Measurements from ENCODE around the gene GOSR2.
"Not testable (repeated sequence)": the region's sequence is repeated elsewhere in the genome, so short reads cannot be mapped to it uniquely, and the experiment has no call there.

The GOSR2 gene

DNA sequence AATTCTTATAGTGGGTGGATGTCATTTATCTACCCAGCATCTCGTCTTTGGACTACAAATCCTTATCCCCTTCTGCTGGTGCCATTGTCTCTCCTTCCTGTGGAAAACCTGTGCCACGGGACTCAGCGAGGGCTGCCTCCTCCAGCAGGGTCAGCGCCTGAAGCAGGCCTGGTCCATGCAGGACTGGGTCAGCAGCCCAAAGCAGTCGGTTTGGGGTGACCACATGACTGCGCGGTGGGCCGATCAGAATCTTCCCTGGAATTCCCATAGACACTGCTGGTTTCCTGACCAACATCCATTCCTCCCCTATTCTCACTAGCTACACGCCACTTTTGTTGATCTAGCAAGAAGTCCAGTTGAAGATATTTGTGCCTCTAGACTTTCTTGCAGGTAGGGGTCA lies 29.2 kb downstream of the GOSR2 start:
- no peak for DNase-seq (ENCODE audit: low read depth, low spot score)
- Histone ChIP-seq H3K36me3 (ENCODE audit: insufficient read depth, insufficient read length, low read length) (peaks cover 33% of the 10 kb centered on the region), H3K4me3 (ENCODE audit: insufficient read length, low read depth) (no peak overlapping the region), H3K9ac (ENCODE audit: insufficient read length, low read depth) (no peak overlapping the region), H3K9me3 (ENCODE audit: insufficient read depth, low read length) (no peaks in the 10 kb centered on the region), H3K4me1 (ENCODE audit: insufficient read depth, insufficient read length) (peaks cover 4% of the 10 kb centered on the region), H3K27me3 (ENCODE audit: insufficient read depth, insufficient read length) (no peaks in the 10 kb centered on the region)
- TF ChIP-seq YY1 (IDR thresholded peaks at IDR 0.05; ENCODE audit: insufficient read depth, insufficient read length), result no peak
- TF ChIP-seq ZNF274 (IDR thresholded peaks at IDR 0.05; ENCODE audit: low read depth, low read length), result no peak
- TF ChIP-seq SUZ12 (IDR thresholded peaks at IDR 0.05; ENCODE audit: extremely low read depth, insufficient read depth, insufficient read length), result no peak

DNA sequence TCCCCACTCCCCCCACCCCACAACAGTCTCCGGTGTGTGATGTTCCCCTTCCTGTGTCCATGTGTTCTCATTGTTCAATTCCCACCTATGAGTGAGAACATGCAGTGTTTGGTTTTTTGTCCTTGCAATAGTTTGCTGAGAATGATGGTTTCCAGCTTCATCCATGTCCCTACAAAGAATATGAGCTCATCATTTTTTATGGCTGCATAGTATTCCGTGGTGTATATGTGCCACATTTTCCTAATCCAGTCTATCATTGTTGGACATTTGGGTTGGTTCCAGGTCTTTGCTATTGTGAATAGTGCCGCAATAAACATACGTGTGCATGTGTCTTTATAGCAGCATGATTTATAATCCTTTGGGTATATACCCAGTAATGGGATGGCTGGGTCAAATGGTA lies 30.2 kb downstream of the GOSR2 start:
- DNase-seq (ENCODE audit: low read depth, low spot score); H3K9me3 ChIP-seq (ENCODE audit: insufficient read depth, low read length); H3K4me1 ChIP-seq (ENCODE audit: insufficient read depth, insufficient read length); H3K9ac ChIP-seq (ENCODE audit: insufficient read length, low read depth); H3K4me3 ChIP-seq (ENCODE audit: insufficient read length, low read depth); H3K27me3 ChIP-seq (ENCODE audit: insufficient read depth, insufficient read length): not testable (repeated sequence)
- peaks cover 30% of the 10 kb centered on the region for H3K36me3 ChIP-seq (ENCODE audit: insufficient read depth, insufficient read length, low read length)

DNA sequence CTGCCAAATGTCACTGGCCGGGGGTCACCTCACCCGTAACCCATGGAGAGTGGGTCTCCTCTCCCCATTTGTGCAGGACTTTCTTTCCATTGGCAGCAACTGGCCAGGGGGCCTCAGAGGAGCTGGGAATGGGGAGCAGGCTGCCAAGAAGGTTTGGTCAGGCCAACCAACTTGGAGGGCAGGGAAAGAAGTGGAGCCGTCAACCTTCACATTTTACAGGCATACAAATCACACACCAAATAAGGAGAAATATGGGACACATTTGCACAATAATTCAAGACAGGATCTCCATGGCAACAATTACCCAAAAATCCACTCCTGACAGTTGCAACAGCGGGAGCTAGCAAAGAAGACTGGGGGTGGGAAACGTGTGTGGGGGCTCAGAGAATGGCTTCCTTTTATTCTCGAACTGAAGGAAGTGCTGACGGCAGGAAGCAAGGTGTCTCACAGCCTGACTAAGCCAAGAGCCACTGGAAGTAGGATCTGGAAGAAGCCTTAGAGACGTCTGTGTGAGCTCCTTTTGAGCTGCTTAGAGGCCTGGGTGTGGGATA lies 35.2 kb downstream of the GOSR2 start:
- Histone ChIP-seq H3K4me3 (ENCODE audit: insufficient read length, low read depth) (no peak overlapping the region), H3K36me3 (ENCODE audit: insufficient read depth, insufficient read length, low read length) (peaks cover 10% of the 10 kb centered on the region)
- TF ChIP-seq SUZ12 (IDR thresholded peaks at IDR 0.05; ENCODE audit: extremely low read depth, insufficient read depth, insufficient read length) (no peak), YY1 (IDR thresholded peaks at IDR 0.05; ENCODE audit: insufficient read depth, insufficient read length) (no peak), ZNF274 (IDR thresholded peaks at IDR 0.05; ENCODE audit: low read depth, low read length) (no peak)

DNA sequence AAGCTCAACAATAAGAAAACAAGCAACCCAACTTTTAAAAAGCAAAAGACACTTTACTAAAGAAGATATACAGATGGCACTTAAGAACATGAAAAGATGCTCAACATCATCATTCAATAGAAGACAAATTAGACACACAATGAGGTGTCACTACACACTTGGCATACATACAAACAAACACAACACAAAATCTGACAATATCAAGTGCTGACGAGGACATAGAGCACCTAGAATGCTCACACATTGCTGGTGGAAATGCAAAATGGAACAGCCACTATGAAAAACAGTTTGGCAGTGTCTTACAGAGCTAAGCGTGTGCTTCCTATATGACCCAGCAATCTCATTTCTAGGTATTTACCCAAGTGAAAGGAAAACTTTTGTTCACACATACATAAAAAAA lies 37.2 kb downstream of the GOSR2 start:
- peaks cover 10% of the 10 kb centered on the region for H3K36me3 ChIP-seq (ENCODE audit: insufficient read depth, insufficient read length, low read length)
- H3K4me3 ChIP-seq (ENCODE audit: insufficient read length, low read depth), result no peak overlapping the region
- H3K9me3 ChIP-seq (ENCODE audit: insufficient read depth, low read length), result peaks cover 8% of the 10 kb centered on the region; the same call in 1 of the 2 replicates
- no peak for DNase-seq (ENCODE audit: low read depth, low spot score)
- TF ChIP-seq ZNF274 (IDR thresholded peaks at IDR 0.05; ENCODE audit: low read depth, low read length), result no peak
- no peak for TF ChIP-seq YY1 (IDR thresholded peaks at IDR 0.05; ENCODE audit: insufficient read depth, insufficient read length)
- TF ChIP-seq SUZ12 (IDR thresholded peaks at IDR 0.05; ENCODE audit: extremely low read depth, insufficient read depth, insufficient read length), result no peak
- H3K9ac ChIP-seq (ENCODE audit: insufficient read length, low read depth), result no peak overlapping the region
- H3K4me1 ChIP-seq (ENCODE audit: insufficient read depth, insufficient read length), result no peaks in the 10 kb centered on the region
- no peaks in the 10 kb centered on the region for H3K27me3 ChIP-seq (ENCODE audit: insufficient read depth, insufficient read length)

More for the DNA sequence above, 35.2 kb downstream of the GOSR2 start:
- H3K4me1 ChIP-seq (ENCODE audit: insufficient read depth, insufficient read length), result no peaks in the 10 kb centered on the region
- peaks cover 8% of the 10 kb centered on the region; the same call in 1 of the 2 replicates for H3K9me3 ChIP-seq (ENCODE audit: insufficient read depth, low read length)
- no peak for DNase-seq (ENCODE audit: low read depth, low spot score)
- no peaks in the 10 kb centered on the region for H3K27me3 ChIP-seq (ENCODE audit: insufficient read depth, insufficient read length)
- H3K9ac ChIP-seq (ENCODE audit: insufficient read length, low read depth), result no peak overlapping the region

DNA sequence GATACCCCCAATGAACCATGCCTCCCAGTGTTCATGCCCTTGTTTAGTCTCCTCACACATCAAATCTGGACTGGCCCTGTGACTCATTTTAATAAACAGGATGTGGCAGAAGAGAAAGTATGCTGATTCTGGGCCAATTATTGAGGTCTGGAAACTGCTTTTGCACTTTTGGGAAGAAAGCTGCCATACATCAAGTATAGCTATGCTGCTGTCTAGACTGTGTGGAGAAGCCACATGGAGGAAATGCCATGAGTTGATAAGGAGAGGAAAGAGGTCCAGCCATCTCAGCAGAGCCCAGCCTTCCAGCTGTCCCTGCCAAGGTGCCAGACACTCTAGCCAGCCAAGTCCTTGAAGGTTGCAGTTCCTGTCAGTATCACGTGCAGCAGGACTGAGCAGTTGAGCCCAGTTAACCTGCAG lies 39.4 kb downstream of the GOSR2 start:
- Histone ChIP-seq H3K9ac (ENCODE audit: insufficient read length, low read depth) (no peak overlapping the region), H3K27me3 (ENCODE audit: insufficient read depth, insufficient read length) (no peaks in the 10 kb centered on the region), H3K36me3 (ENCODE audit: insufficient read depth, insufficient read length, low read length) (peaks cover 7% of the 10 kb centered on the region), H3K4me1 (ENCODE audit: insufficient read depth, insufficient read length) (no peaks in the 10 kb centered on the region), H3K9me3 (ENCODE audit: insufficient read depth, low read length) (peaks cover 8% of the 10 kb centered on the region; the same call in 1 of the 2 replicates), H3K4me3 (ENCODE audit: insufficient read length, low read depth) (no peak overlapping the region)
- TF ChIP-seq YY1 (IDR thresholded peaks at IDR 0.05; ENCODE audit: insufficient read depth, insufficient read length) (no peak), ZNF274 (IDR thresholded peaks at IDR 0.05; ENCODE audit: low read depth, low read length) (no peak), SUZ12 (IDR thresholded peaks at IDR 0.05; ENCODE audit: extremely low read depth, insufficient read depth, insufficient read length) (no peak)
- no peak for DNase-seq (ENCODE audit: low read depth, low spot score)

DNA sequence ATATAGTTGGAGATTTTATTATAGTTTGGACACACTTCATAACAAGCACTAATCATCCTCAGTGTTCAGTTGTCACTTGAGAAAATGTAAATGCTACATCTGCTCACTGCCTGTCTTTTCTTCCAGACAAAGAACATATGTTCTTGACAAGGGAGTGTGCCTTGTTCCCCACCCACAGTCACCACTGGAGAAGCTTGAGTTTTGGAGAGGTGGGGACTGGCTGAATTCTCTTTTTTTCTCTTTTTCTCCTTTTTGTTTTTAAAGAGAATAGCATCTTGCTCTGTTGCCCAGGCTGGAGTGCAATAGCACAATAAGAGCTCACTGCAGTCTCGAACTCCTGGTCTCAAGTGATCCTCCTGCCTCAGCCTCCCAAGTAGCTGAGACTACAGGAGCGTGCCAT lies 40.6 kb downstream of the GOSR2 start:
- no peak for DNase-seq (ENCODE audit: low read depth, low spot score)
- no peak overlapping the region for H3K9ac ChIP-seq (ENCODE audit: insufficient read length, low read depth)

DNA sequence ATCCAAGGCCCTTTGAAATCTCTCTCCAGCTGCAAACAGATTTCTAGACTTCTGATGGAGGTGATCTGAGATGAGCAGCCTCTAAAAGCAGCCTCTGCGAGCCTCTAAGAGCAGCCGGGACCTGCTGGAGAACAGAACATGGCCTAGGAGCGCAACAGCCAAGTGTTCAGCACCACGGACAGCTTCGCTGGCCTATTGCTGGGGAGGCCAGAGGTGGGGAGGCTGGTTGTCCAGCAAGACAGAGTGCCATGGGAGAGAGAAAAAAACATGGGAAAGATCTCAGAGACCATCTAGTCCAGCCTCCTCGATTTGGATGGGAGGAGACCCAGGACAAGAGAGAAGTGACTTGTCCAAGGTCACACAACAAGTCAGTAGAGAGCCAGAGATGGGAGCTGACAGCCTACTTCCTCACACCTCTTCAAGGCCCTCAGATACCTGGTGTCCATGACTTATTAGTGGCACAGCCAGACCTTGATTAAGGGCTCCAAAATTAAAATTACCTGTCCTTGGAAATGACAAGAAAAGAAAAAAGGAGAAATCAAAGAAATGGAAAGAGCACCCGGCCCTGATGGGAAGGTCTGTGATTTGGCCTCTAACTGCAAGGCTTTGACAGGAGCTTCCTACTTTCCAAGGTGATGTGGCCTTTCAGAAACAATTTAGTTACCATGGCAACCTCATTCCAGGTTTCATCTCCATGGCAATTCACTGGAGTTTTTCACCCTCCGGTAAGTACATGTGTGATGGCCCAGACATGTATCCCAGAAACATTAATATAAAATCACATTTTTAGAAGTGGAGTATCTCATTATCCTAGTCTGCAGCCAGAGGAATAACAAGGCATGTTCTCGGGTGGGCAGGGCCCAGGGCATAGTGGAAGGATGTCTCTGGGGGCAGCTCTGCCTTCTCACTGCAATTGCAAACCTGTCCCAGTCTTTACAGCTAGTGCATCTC lies 41.6 kb downstream of the GOSR2 start:
- DNase-seq (ENCODE audit: low read depth, low spot score), result no peak
- peaks cover 6% of the 10 kb centered on the region; the same call in 1 of the 2 replicates for H3K9me3 ChIP-seq (ENCODE audit: insufficient read depth, low read length)
- H3K9ac ChIP-seq (ENCODE audit: insufficient read length, low read depth), result no peak overlapping the region
- TF ChIP-seq SUZ12 (IDR thresholded peaks at IDR 0.05; ENCODE audit: extremely low read depth, insufficient read depth, insufficient read length) (no peak), YY1 (IDR thresholded peaks at IDR 0.05; ENCODE audit: insufficient read depth, insufficient read length) (no peak), ZNF274 (IDR thresholded peaks at IDR 0.05; ENCODE audit: low read depth, low read length) (no peak)
- no peaks in the 10 kb centered on the region for H3K4me1 ChIP-seq (ENCODE audit: insufficient read depth, insufficient read length)
- no peak overlapping the region for H3K4me3 ChIP-seq (ENCODE audit: insufficient read length, low read depth)
- H3K36me3 ChIP-seq (ENCODE audit: insufficient read depth, insufficient read length, low read length), result peaks cover 14% of the 10 kb centered on the region
- no peaks in the 10 kb centered on the region for H3K27me3 ChIP-seq (ENCODE audit: insufficient read depth, insufficient read length)

More for the DNA sequence above, 40.6 kb downstream of the GOSR2 start:
- no peaks in the 10 kb centered on the region for H3K4me1 ChIP-seq (ENCODE audit: insufficient read depth, insufficient read length)
- H3K27me3 ChIP-seq (ENCODE audit: insufficient read depth, insufficient read length), result no peaks in the 10 kb centered on the region
- peaks cover 10% of the 10 kb centered on the region for H3K36me3 ChIP-seq (ENCODE audit: insufficient read depth, insufficient read length, low read length)
- no peak for TF ChIP-seq ZNF274 (IDR thresholded peaks at IDR 0.05; ENCODE audit: low read depth, low read length)
- TF ChIP-seq YY1 (IDR thresholded peaks at IDR 0.05; ENCODE audit: insufficient read depth, insufficient read length), result no peak
- no peak for TF ChIP-seq SUZ12 (IDR thresholded peaks at IDR 0.05; ENCODE audit: extremely low read depth, insufficient read depth, insufficient read length)
- no peak overlapping the region for H3K4me3 ChIP-seq (ENCODE audit: insufficient read length, low read depth)
- H3K9me3 ChIP-seq (ENCODE audit: insufficient read depth, low read length), result peaks cover 8% of the 10 kb centered on the region; the same call in 1 of the 2 replicates
